K562 (cell line): ENCODE measurements around the gene LPAR3. TPM values are rescaled to one million over a fixed set of nuclear protein-coding genes. Genes with fewer than 3 reads are reported as not detected.

Experiments used
- ATAC-seq: fragments of 200-7000 bp; cut with Tn5 transposase; 3 replicates; pipeline ENCODE4 v1.9.1; 2020; ENCODE audit warnings: moderate library complexity
- BruUV-seq: library from RNA; stranded (reverse); fragments of 400-500 nt; replicated peaks from 2 replicates; lab custom pipeline; 2021; lab: Mats Ljungman, UMichigan
- CTCF ChIA-PET: fragments of 300-600 bp; formaldehyde crosslinking; extraction: SDS; loops from one replicate; lab custom pipeline; 2021; ENCODE audit warnings: low intra/inter-chr PET ratio; lab: Yijun Ruan, JAX
- POLR2A ChIA-PET: fragments of 300-600, 350-650 bp; sonication (Branson Sonifier 250); formaldehyde crosslinking; extraction: SDS; loops from one replicate; lab custom pipeline; 2021; ENCODE audit warnings: antibody characterized with exemption, inconsistent platforms; lab: Yijun Ruan, JAX
- DNase-seq, 4 experiments: peaks; one replicate each; pipeline versions ENCODE4 v3.0.0 to v3.0.0-alpha.2; 2011 to 2018; ENCODE audit warnings: low spot score in 3 of 4, mixed read lengths in 3 of 4; ENCODE audit errors: extremely low read depth in 1 of 4
- FAIRE-seq: peaks from 2 replicates; lab custom pipeline; 2011; peaks lifted over from hg19 to GRCh38; lab: Jason Lieb, UNC
- H2AFZ ChIP-seq: 2 replicates; pipeline ENCODE4 v1.6.0; 2011; ENCODE audit warnings: low read depth, low read length, control low read depth, inconsistent platforms
- H3K27ac ChIP-seq: fragments of 200-600 bp; 3 replicates; pipeline ENCODE4 v1.8.0; 2011; ENCODE audit warnings: low read depth, mild to moderate bottlenecking, control low read depth, inconsistent platforms, low read length, moderate library complexity, mixed read lengths; ENCODE audit errors: extremely low read depth
- H3K27me3 ChIP-seq, 2 experiments: fragments of 300-600 bp in 1 of 2; 2 replicates in 1 of 2; 3 replicates in 1 of 2; pipeline versions ENCODE4 v1.6.0 to v1.8.0; 2011; ENCODE audit warnings: inconsistent platforms in 2 of 2, low read length in 2 of 2, mild to moderate bottlenecking in 1 of 2, mixed read lengths in 1 of 2, moderate library complexity in 1 of 2; ENCODE audit not compliant: control insufficient read depth in 2 of 2, insufficient read depth in 2 of 2
- H3K36me3 ChIP-seq: fragments of 300-600 bp; 3 replicates; pipeline ENCODE4 v1.8.0; 2011; ENCODE audit warnings: mild to moderate bottlenecking, low read length, inconsistent platforms; ENCODE audit not compliant: control insufficient read depth, insufficient read depth
- H3K4me1 ChIP-seq, 2 experiments: fragments of 200-600 bp in 1 of 2; replicated peaks in 1 of 2; 2 replicates in 1 of 2; 3 replicates in 1 of 2; pipeline versions ENCODE4 v1.5.1 to v1.8.0; 2011; ENCODE audit warnings: inconsistent platforms in 2 of 2, low read length in 2 of 2, mild to moderate bottlenecking in 1 of 2, mixed read lengths in 1 of 2, moderate library complexity in 1 of 2; ENCODE audit not compliant: control insufficient read depth in 2 of 2, insufficient read depth in 2 of 2
- H3K4me2 ChIP-seq: 2 replicates; pipeline ENCODE4 v1.6.1; 2011; ENCODE audit warnings: low read length, control low read depth, inconsistent platforms, mixed read lengths; ENCODE audit not compliant: insufficient read depth
- H3K4me3 ChIP-seq: fragments of 200-600 bp; sonication (generic), shearing (Covaris generic); 2 replicates; pipeline ENCODE4 v1.5.1; 2016; ENCODE audit warnings: control low read depth, inconsistent platforms
- H3K79me2 ChIP-seq: fragments of 200-600 bp; 3 replicates; pipeline ENCODE4 v1.8.0; 2011; ENCODE audit warnings: low read length, inconsistent platforms; ENCODE audit not compliant: control insufficient read depth, insufficient read depth
- H3K9ac ChIP-seq, 2 experiments: 2 replicates each; pipeline versions ENCODE4 v1.6.0 to v1.6.1; 2011; ENCODE audit warnings: low read depth in 2 of 2, low read length in 2 of 2, control low read depth in 1 of 2, inconsistent platforms in 1 of 2, mild to moderate bottlenecking in 1 of 2, mixed read lengths in 1 of 2; ENCODE audit not compliant: insufficient read depth in 1 of 2
- H3K9me1 ChIP-seq: one replicate; pipeline ENCODE4 v1.6.0; 2011; ENCODE audit warnings: inconsistent platforms, mild to moderate bottlenecking, low read length, moderate library complexity; ENCODE audit not compliant: control insufficient read depth, insufficient read depth
- H3K9me3 ChIP-seq: replicated peaks from 2 replicates; pipeline ENCODE4 v1.5.1; 2011; ENCODE audit warnings: low read depth, low read length, inconsistent platforms; ENCODE audit not compliant: control insufficient read depth, insufficient read depth
- H4K20me1 ChIP-seq: replicated peaks from 2 replicates; pipeline ENCODE4 v1.6.1; 2011; ENCODE audit warnings: low read length, inconsistent platforms, mixed read lengths; ENCODE audit not compliant: control insufficient read depth, insufficient read depth
- CTCFL ChIP-seq: IDR thresholded peaks from 2 replicates; pipeline ENCODE4 v1.6.1; 2011; ENCODE audit warnings: borderline replicate concordance, low read depth, mild to moderate bottlenecking, moderate library complexity, low read length; ENCODE audit not compliant: insufficient read depth, poor library complexity, severe bottlenecking
- DMBX1 ChIP-seq: fragments of 250-450 bp; sonication (Bioruptor Pico); IDR thresholded peaks from 2 replicates; pipeline ENCODE4 v1.8.0; 2022; ENCODE audit warnings: inconsistent platforms, mild to moderate bottlenecking, moderate library complexity, borderline replicate concordance
- GABPB2 ChIP-seq: fragments of 250-450 bp; sonication (Bioruptor Pico); conservative IDR thresholded peaks from 2 replicates; pipeline ENCODE4 v1.5.1; 2021; ENCODE audit warnings: mild to moderate bottlenecking
- IFI16 ChIP-seq: fragments of 250-450 bp; sonication (Bioruptor Pico); IDR thresholded peaks from 2 replicates; pipeline ENCODE4 v2.1.2; 2022; ENCODE audit warnings: mild to moderate bottlenecking, inconsistent platforms
- MCM2 ChIP-seq: fragments of 450-650 bp; IDR thresholded peaks from 2 replicates; pipeline ENCODE4 v1.6.1; 2017; ENCODE audit warnings: low read depth, mild to moderate bottlenecking
- MYC ChIP-seq, 2 experiments: fragments of 250-450 bp in 1 of 2; sonication (Bioruptor Pico) in 1 of 2; IDR thresholded peaks; 2 replicates each; pipeline versions ENCODE4 v1.5.1 to v1.6.1; 2012 to 2021; ENCODE audit warnings: low read depth in 2 of 2, borderline replicate concordance in 1 of 2, improper control_type of control experiment in 1 of 2, low read length in 1 of 2, mild to moderate bottlenecking in 1 of 2, moderate library complexity in 1 of 2
- NCOA1 ChIP-seq: fragments of 450-650 bp; IDR thresholded peaks from 2 replicates; pipeline ENCODE4 v1.6.1; 2016; ENCODE audit warnings: low read depth
- PHF21A ChIP-seq: fragments of 450-650 bp; IDR thresholded peaks from 2 replicates; pipeline ENCODE4 v1.6.1; 2017; ENCODE audit warnings: low read depth, borderline replicate concordance
- PKNOX1 ChIP-seq: fragments of 450-650 bp; IDR thresholded peaks from 2 replicates; pipeline ENCODE4 v1.6.1; 2016
- SMAD1 ChIP-seq: fragments of 150-350 bp; IDR thresholded peaks from 2 replicates; pipeline ENCODE4 v1.6.1; 2014; ENCODE audit warnings: low read length, low read depth; ENCODE audit not compliant: partially characterized antibody
- TAL1 ChIP-seq: fragments of 450-650 bp; IDR thresholded peaks from 2 replicates; pipeline ENCODE4 v1.6.1; 2016; ENCODE audit warnings: mild to moderate bottlenecking
- TEAD4 ChIP-seq, 2 experiments: sonication (generic) in 1 of 2; formaldehyde crosslinking in 1 of 2; IDR thresholded peaks; 2 replicates each; pipeline versions ENCODE4 v1.6.1 to v1.8.0; 2012 to 2022; ENCODE audit warnings: borderline replicate concordance in 1 of 2, inconsistent platforms in 1 of 2, low read length in 1 of 2, mild to moderate bottlenecking in 1 of 2, missing genetic modification reagents in 1 of 2
- ZNF449 ChIP-seq: fragments of 250-450 bp; sonication (Bioruptor Pico); IDR thresholded peaks from 2 replicates; pipeline ENCODE4 v1.8.0; 2022; ENCODE audit warnings: moderate library complexity, mild to moderate bottlenecking, inconsistent platforms
- ZNF740 ChIP-seq, 3 experiments: fragments of 200-800 bp in 1 of 3; sonication (Bioruptor generic) in 1 of 3; sonication (generic) in 1 of 3; formaldehyde crosslinking in 1 of 3; IDR thresholded peaks; 2 replicates each; pipeline versions ENCODE4 v1.6.1 to v1.8.0; 2016 to 2022; ENCODE audit warnings: mild to moderate bottlenecking in 2 of 3, missing compliant biosample characterization in 2 of 3, missing genetic modification characterization in 2 of 3, missing genetic modification reagents in 1 of 3
- ZNF766 ChIP-seq: fragments of 200-800 bp; sonication (Bioruptor generic); conservative IDR thresholded peaks from 2 replicates; pipeline ENCODE4 v1.6.1; 2016; ENCODE audit warnings: missing genetic modification characterization, missing compliant biosample characterization
- WGBS: fragments of 100-300 bp; shearing (Covaris generic); methylation state at CpG from one replicate; pipeline ENCODE4 v1.1.6; 2016; ENCODE audit warnings: low coverage, mixed read lengths; ENCODE audit not compliant: insufficient coverage; ENCODE audit errors: missing lambda C conversion rate; 5-methylcytosine and 5-hydroxymethylcytosine counted together
- in situ Hi-C: fragments of 300-500 bp; cut with MboI; formaldehyde crosslinking; loops from 4 replicates; pipeline ENCODE4 v1.15.0; 2018; ENCODE audit warnings: inconsistent platforms, mixed read lengths
- intact Hi-C: fragments of 100-400 bp; cut with micrococcal nuclease; formaldehyde crosslinking; loops from 2 replicates; pipeline ENCODE4 v1.14.2; 2022
- polyA plus RNA-seq, 8 experiments: library from polyadenylated mRNA; depleted of rRNA in 4 of 8; stranded (reverse) in 5 of 8; unstranded in 3 of 8; fragments of >200 nt; fragmentation: Nextera tagmentation in 2 of 8; fragmentation: Illumina TruSeq in 1 of 8; extraction: Ambion mirVana in 2 of 8; extraction: Trizol in 1 of 8; gene quantifications; 2 replicates each; pipeline versions ENCODE4 v1.2.1 to v1.2.3, GENCODE V29; 2011 to 2014; ENCODE audit warnings: inconsistent platforms in 1 of 8, missing spikeins in 1 of 8
- total RNA-seq, 7 experiments: library from RNA; depleted of rRNA in 6 of 7; stranded (reverse); fragments of >200 nt in 6 of 7; fragmentation: Illumina TruSeq in 2 of 7; extraction: Trizol in 2 of 7; gene quantifications; 2 replicates each; pipeline versions ENCODE4 v1.2.1 to v1.2.3, GENCODE V29; 2011 to 2021; ENCODE audit warnings: low replicate concordance in 1 of 7

LPAR3 gene
- total and polyA plus RNA-seq, 9 of the 15 experiments (the other 6 are each of a cell fraction or from before 2014, with no cell fraction given), result 0.11 TPM; not detected in 8

GRCh38 chr1:84884671-84885389, 8.2 kb downstream of the LPAR3 start:
- CTCF ChIA-PET, result no interaction called here
- Histone ChIP-seq H3K79me2 (no peaks in the 10 kb centered on the region), H3K27me3 (no peaks in the 10 kb centered on the region), H3K4me1 (no peaks in the 10 kb centered on the region), H2AFZ (no peak overlapping the region), H3K36me3 (no peaks in the 10 kb centered on the region), H3K4me3 (no peak overlapping the region), H3K4me2 (no peak overlapping the region), H3K9me1 (peaks cover 4% of the 10 kb centered on the region), H3K9me3 (no peaks in the 10 kb centered on the region), H3K27ac (no peak overlapping the region), H4K20me1 (no peaks in the 10 kb centered on the region), H3K9ac (no peak overlapping the region)
- ATAC-seq (no peak), DNase-seq (no peak), FAIRE-seq (no peak)
- in situ Hi-C loops, result no loop called here
- POLR2A ChIA-PET, result no interaction called here
- no TSS peak for BruUV-seq
- 0% methylated on average over 7 of the region's 7 CpGs for WGBS
- intact Hi-C loops, result no loop called here
- no peak for TF ChIP-seq SMAD1
- TF ChIP-seq TEAD4 (IDR thresholded peaks at IDR 0.05; ENCODE audit: low read length), result no peak
- TF ChIP-seq TEAD4 (CRISPR knock-in tag; IDR thresholded peaks at IDR 0.05; ENCODE audit: borderline replicate concordance), result no peak
- no peak for TF ChIP-seq IFI16 (CRISPR knock-in tag)
- TF ChIP-seq ZNF449, result no peak
- TF ChIP-seq ZNF766, result no peak
- no peak for TF ChIP-seq PHF21A
- no peak for TF ChIP-seq TAL1
- no peak for TF ChIP-seq MYC (IDR thresholded peaks at IDR 0.05; ENCODE audit: low read depth, low read length)
- TF ChIP-seq MYC (CRISPR knock-in tag; IDR thresholded peaks at IDR 0.05; ENCODE audit: borderline replicate concordance, low read depth), result no peak
- no peak for TF ChIP-seq DMBX1 (CRISPR knock-in tag)
- TF ChIP-seq MCM2, result no peak
- no peak for TF ChIP-seq CTCFL
- TF ChIP-seq NCOA1, result no peak
- TF ChIP-seq GABPB2, result no peak
- TF ChIP-seq ZNF740 (CRISPR knock-in tag; IDR thresholded peaks at IDR 0.05), result no peak
- TF ChIP-seq ZNF740 (tag; IDR thresholded peaks at IDR 0.05), result no peak
- no peak for TF ChIP-seq PKNOX1
